Erythroblast (primary cell): ENCODE measurements around the gene FRK.

ENCODE experiments used
- GATA1 ChIP-seq: IDR thresholded peaks from 2 replicates; pipeline ENCODE4 v1.6.1; 2011; ENCODE audit warnings: low read depth, mild to moderate bottlenecking, control low read depth, low read length, moderate library complexity
- POLR2A ChIP-seq: IDR thresholded peaks from 2 replicates; pipeline ENCODE4 v1.6.1; 2011; ENCODE audit warnings: mild to moderate bottlenecking, low read length

DNA sequence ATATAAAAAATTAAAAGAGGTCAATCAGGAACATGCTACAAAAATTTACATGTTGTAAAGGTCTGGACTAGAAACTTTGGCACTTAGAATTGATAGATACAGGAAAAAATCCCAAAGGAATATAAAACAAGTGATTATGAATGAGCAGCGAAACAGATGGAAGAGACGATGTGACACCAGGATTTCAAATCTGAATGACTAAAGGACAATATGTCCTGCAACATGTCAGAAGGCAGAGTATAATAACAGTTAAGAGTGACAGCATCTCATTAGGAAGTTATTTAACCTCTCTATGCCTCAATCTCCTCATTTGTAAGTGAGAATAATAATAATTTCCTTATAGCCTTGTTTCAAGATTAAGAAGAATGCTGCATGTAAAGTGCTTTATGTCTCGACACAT lies 50.3 kb downstream of the FRK start:
- TF ChIP-seq POLR2A (no peak), GATA1 (no peak)
